Measurements from ENCODE around the gene REV1.

Gene REV1

GRCh38 chr2:99431587-99432275 is 58.1 kb downstream of the REV1 start:
- no peak overlapping the region for H3K4me3 ChIP-seq (replicated peaks; ENCODE audit: low read depth, low read length)
- H3K27me3 ChIP-seq (replicated peaks; ENCODE audit: control insufficient read depth, insufficient read depth, low read length), result no peaks in the 10 kb centered on the region
- DNase-seq (ENCODE audit: extremely low read depth, insufficient read length), result no peak
- H3K36me3 ChIP-seq (ENCODE audit: control insufficient read depth, insufficient read depth, low read length), result peaks cover 5% of the 10 kb centered on the region
- no peak for TF ChIP-seq CTCF (IDR thresholded peaks at IDR 0.05; ENCODE audit: insufficient read depth, low read length, poor library complexity, severe bottlenecking)

GRCh38 chr2:99430614-99431291 is 59.1 kb downstream of the REV1 start:
- no peak overlapping the region for H3K4me3 ChIP-seq (replicated peaks; ENCODE audit: low read depth, low read length)
- no peak for DNase-seq (ENCODE audit: extremely low read depth, insufficient read length)
- H3K36me3 ChIP-seq (ENCODE audit: control insufficient read depth, insufficient read depth, low read length), result peaks cover 5% of the 10 kb centered on the region
- TF ChIP-seq CTCF (IDR thresholded peaks at IDR 0.05; ENCODE audit: insufficient read depth, low read length, poor library complexity, severe bottlenecking), result no peak
- no peaks in the 10 kb centered on the region for H3K27me3 ChIP-seq (replicated peaks; ENCODE audit: control insufficient read depth, insufficient read depth, low read length)

GRCh38 chr2:99425022-99425421 is 64.8 kb downstream of the REV1 start:
- no peak overlapping the region for H3K4me3 ChIP-seq (replicated peaks; ENCODE audit: low read depth, low read length)
- H3K27me3 ChIP-seq (replicated peaks; ENCODE audit: control insufficient read depth, insufficient read depth, low read length), result no peaks in the 10 kb centered on the region
- H3K36me3 ChIP-seq (ENCODE audit: control insufficient read depth, insufficient read depth, low read length), result peaks cover 13% of the 10 kb centered on the region
- DNase-seq (ENCODE audit: extremely low read depth, insufficient read length), result no peak
- no peak for TF ChIP-seq CTCF (IDR thresholded peaks at IDR 0.05; ENCODE audit: insufficient read depth, low read length, poor library complexity, severe bottlenecking)

- DNase-seq (ENCODE audit: extremely low read depth, insufficient read length), result no peak
- no peak for TF ChIP-seq CTCF (IDR thresholded peaks at IDR 0.05; ENCODE audit: insufficient read depth, low read length, poor library complexity, severe bottlenecking)
- H3K27me3 ChIP-seq (replicated peaks; ENCODE audit: control insufficient read depth, insufficient read depth, low read length), result no peaks in the 10 kb centered on the region
- H3K4me3 ChIP-seq (replicated peaks; ENCODE audit: low read depth, low read length), result no peak overlapping the region
- H3K36me3 ChIP-seq (ENCODE audit: control insufficient read depth, insufficient read depth, low read length), result peaks cover 15% of the 10 kb centered on the region
These were observed 65.4 kb downstream of the REV1 start for GRCh38 chr2:99424371-99424770.

GRCh38 chr2:99422599-99422998 is 67.2 kb downstream of the REV1 start:
- Histone ChIP-seq H3K27me3 (replicated peaks; ENCODE audit: control insufficient read depth, insufficient read depth, low read length) (no peaks in the 10 kb centered on the region), H3K36me3 (ENCODE audit: control insufficient read depth, insufficient read depth, low read length) (peaks cover 14% of the 10 kb centered on the region), H3K4me3 (replicated peaks; ENCODE audit: low read depth, low read length) (no peak overlapping the region)
- no peak for TF ChIP-seq CTCF (IDR thresholded peaks at IDR 0.05; ENCODE audit: insufficient read depth, low read length, poor library complexity, severe bottlenecking)
- DNase-seq (ENCODE audit: extremely low read depth, insufficient read length), result no peak

Measured in GM06990 (cell line).